WTC11 (cell line): ENCODE measurements around the gene EMC10.

Source experiments
- ATF1 ChIP-seq: sonication (generic); formaldehyde crosslinking; IDR thresholded peaks from 2 replicates; pipeline ENCODE4 v1.8.1; 2023; ENCODE audit warnings: mild to moderate bottlenecking, moderate library complexity, missing genetic modification reagents
- CREM ChIP-seq: sonication (generic); formaldehyde crosslinking; IDR thresholded peaks from 2 replicates; pipeline ENCODE4 v1.8.1; 2022; ENCODE audit warnings: mild to moderate bottlenecking, missing genetic modification reagents, moderate library complexity
- CTCF ChIP-seq: fragments of 200-600 bp; IDR thresholded peaks from 2 replicates; pipeline ENCODE4 v1.8.0; 2022; ENCODE audit warnings: antibody characterized with exemption
- ETV6 ChIP-seq: sonication (generic); formaldehyde crosslinking; IDR thresholded peaks from 2 replicates; pipeline ENCODE4 v1.8.1; 2022; ENCODE audit warnings: mild to moderate bottlenecking, missing genetic modification reagents
- FOXP1 ChIP-seq: sonication (generic); formaldehyde crosslinking; IDR thresholded peaks from 2 replicates; pipeline ENCODE4 v1.8.0; 2022; ENCODE audit warnings: missing genetic modification reagents, mild to moderate bottlenecking, moderate library complexity, borderline replicate concordance
- GRHL2 ChIP-seq: fragments of 250-450 bp; sonication (Bioruptor Pico); IDR thresholded peaks from 2 replicates; pipeline ENCODE4 v1.8.0; 2022; ENCODE audit warnings: mild to moderate bottlenecking, moderate library complexity; ENCODE audit not compliant: insufficient replicate concordance, severe bottlenecking
- IRF1 ChIP-seq: sonication (generic); formaldehyde crosslinking; IDR thresholded peaks from 2 replicates; pipeline ENCODE4 v1.8.0; 2023; ENCODE audit warnings: missing genetic modification reagents
- MAX ChIP-seq: sonication (generic); formaldehyde crosslinking; IDR thresholded peaks from 2 replicates; pipeline ENCODE4 v1.8.0; 2022; ENCODE audit warnings: mild to moderate bottlenecking, missing genetic modification reagents
- STAT6 ChIP-seq: sonication (generic); formaldehyde crosslinking; conservative IDR thresholded peaks from 2 replicates; pipeline ENCODE4 v1.8.1; 2023; ENCODE audit warnings: mild to moderate bottlenecking, low read depth, missing genetic modification reagents, moderate library complexity
- TCF7 ChIP-seq: sonication (generic); formaldehyde crosslinking; IDR thresholded peaks from 2 replicates; pipeline ENCODE4 v1.8.0; 2022; ENCODE audit warnings: mild to moderate bottlenecking, low read depth, missing genetic modification reagents, moderate library complexity
- ZNF532 ChIP-seq: fragments of 250-450 bp; sonication (Bioruptor Pico); IDR thresholded peaks from 2 replicates; pipeline ENCODE4 v1.9.0; 2021; ENCODE audit warnings: mild to moderate bottlenecking, borderline replicate concordance

- no peak for TF ChIP-seq CTCF
- no peak for TF ChIP-seq ATF1 (CRISPR knock-in tag)
- TF ChIP-seq ETV6 (CRISPR knock-in tag) = no peak
- no peak for TF ChIP-seq GRHL2 (CRISPR knock-in tag)
- no peak for TF ChIP-seq IRF1
- TF ChIP-seq CREM (CRISPR knock-in tag) = no peak
- no peak for TF ChIP-seq MAX (CRISPR knock-in tag)
- TF ChIP-seq ZNF532 (CRISPR knock-in tag) = no peak
- no peak for TF ChIP-seq FOXP1 (CRISPR knock-in tag)
- TF ChIP-seq TCF7 (CRISPR knock-in tag) = no peak
- TF ChIP-seq STAT6 = no peak
Measured at GRCh38 chr19:50460161-50460765, 16.0 kb upstream of the EMC10 start.
